HEK293T (cell line): ENCODE results near the gene OR7D4.

ENCODE experiments used
- CTBP1 ChIP-seq: fragments of 450-650 bp; IDR thresholded peaks from 2 replicates; pipeline ENCODE4 v1.6.1; 2016; ENCODE audit warnings: borderline replicate concordance
- ELF4 ChIP-seq: fragments of 450-650 bp; IDR thresholded peaks from 2 replicates; pipeline ENCODE4 v1.6.1; 2017; ENCODE audit warnings: antibody characterized with exemption
- FOXA1 ChIP-seq: fragments of 450-650 bp; IDR thresholded peaks from 2 replicates; pipeline ENCODE4 v1.6.1; 2016; ENCODE audit warnings: mild to moderate bottlenecking
- FOXM1 ChIP-seq: fragments of 450-650 bp; IDR thresholded peaks from 2 replicates; pipeline ENCODE4 v1.6.1; 2017; ENCODE audit warnings: mild to moderate bottlenecking, borderline replicate concordance
- HDGF ChIP-seq: fragments of 450-650 bp; IDR thresholded peaks from 2 replicates; pipeline ENCODE4 v1.6.1; 2017; ENCODE audit warnings: antibody characterized with exemption, borderline replicate concordance
- L3MBTL2 ChIP-seq: fragments of 450-650 bp; conservative IDR thresholded peaks from 2 replicates; pipeline ENCODE4 v1.6.1; 2016; ENCODE audit warnings: mild to moderate bottlenecking
- NFRKB ChIP-seq: fragments of 450-650 bp; IDR thresholded peaks from 2 replicates; pipeline ENCODE4 v1.6.1; 2016; ENCODE audit warnings: mild to moderate bottlenecking, moderate library complexity
- SP1 ChIP-seq: fragments of 450-650 bp; IDR thresholded peaks from 2 replicates; pipeline ENCODE4 v1.6.1; 2017
- SUZ12 ChIP-seq: fragments of 450-650 bp; IDR thresholded peaks from 2 replicates; pipeline ENCODE4 v1.6.1; 2016; ENCODE audit warnings: mild to moderate bottlenecking
- ZNF384 ChIP-seq: fragments of 450-650 bp; IDR thresholded peaks from 2 replicates; pipeline ENCODE4 v1.6.1; 2016

GRCh38 chr19:9171393-9171991, 47.9 kb downstream of the OR7D4 start:
- TF ChIP-seq ZNF384 (no peak), SUZ12 (no peak), FOXM1 (no peak), FOXA1 (no peak), ELF4 (no peak), SP1 (no peak), L3MBTL2 (no peak), NFRKB (no peak), CTBP1 (no peak), HDGF (no peak)
